RCC 7860 (cell line): Measurements from ENCODE around the gene PIK3R6.
"Not testable (repeated sequence)": the region's sequence is repeated elsewhere in the genome, so short reads cannot be mapped to it uniquely, and the experiment has no call there.

ENCODE experiments used
- DNase-seq: peaks from one replicate; pipeline ENCODE4 v3.0.0-alpha.2; 2015; ENCODE audit warnings: low spot score
- FAIRE-seq: peaks from 2 replicates; lab custom pipeline; 2012; peaks lifted over from hg19 to GRCh38; lab: Jason Lieb, UNC

PIK3R6 gene

GRCh38 chr17:8831234-8831849, 36.1 kb downstream of the PIK3R6 start:
- FAIRE-seq, result no peak
- DNase-seq, result no peak

DNA sequence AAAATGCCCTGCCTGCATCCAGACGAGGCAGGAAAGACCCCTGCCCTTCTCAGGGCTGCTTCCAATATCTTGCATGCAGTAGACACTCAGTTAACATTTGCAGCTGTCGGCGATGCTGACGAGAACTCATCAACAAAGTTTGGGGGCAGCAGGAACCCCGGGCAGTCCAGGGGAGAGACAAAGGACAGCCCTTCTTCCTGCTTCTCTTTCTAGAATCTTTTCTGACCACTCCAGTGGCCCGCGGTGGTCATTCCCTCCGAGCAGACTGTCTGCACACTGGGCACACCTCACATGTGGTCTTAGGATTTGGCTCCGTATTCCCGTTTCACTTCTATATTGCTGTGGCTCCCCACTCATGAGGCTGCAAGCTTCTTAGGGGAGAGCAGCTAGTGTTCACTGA, 37.3 kb downstream of the PIK3R6 start:
- no peak for DNase-seq
- FAIRE-seq, result no peak

DNA sequence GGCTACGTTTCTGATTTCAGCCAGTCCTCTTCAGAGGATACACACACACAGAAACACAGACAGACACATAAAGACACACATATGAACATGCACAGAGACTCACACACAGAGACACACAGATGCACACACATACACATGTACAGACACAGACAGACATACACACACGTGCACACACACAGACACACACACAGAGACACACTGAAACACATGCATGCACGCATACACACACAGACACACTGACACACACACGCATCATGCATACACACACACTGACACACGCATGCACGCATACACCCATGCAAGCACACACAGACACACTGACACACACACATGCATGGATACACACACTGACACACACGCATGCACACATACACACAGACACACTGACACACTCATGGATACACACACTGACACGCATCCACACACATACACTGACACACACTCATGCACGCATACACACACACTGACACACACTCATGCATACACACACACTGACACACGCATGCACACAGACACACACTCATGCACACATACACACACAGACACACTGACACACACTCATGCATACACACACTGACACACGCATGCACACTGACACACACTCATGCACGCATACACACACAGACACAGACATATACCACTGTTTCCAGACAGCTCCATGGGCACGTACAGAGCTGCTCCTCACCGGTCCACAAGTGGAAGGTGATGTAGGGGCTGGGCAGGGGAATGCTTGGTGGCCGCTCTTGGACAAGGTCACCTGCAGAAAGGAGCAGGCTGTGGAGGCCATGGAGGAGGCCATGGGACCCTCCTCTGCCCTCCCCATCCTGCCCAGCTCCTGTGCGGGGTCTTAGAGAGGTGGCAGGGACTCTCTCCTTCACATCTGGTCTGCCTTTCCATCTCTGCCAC, 38.2 kb downstream of the PIK3R6 start:
- DNase-seq (no peak), FAIRE-seq (no peak)

- no peak for FAIRE-seq
These were observed 39.0 kb downstream of the PIK3R6 start for GRCh38 chr17:8828517-8828875.

GRCh38 chr17:8826808-8827435, 40.6 kb downstream of the PIK3R6 start:
- DNase-seq, result no peak

More at GRCh38 chr17:8828517-8828875, 39.0 kb downstream of the PIK3R6 start:
- no peak for DNase-seq

GRCh38 chr17:8825802-8826201, 41.7 kb downstream of the PIK3R6 start:
- FAIRE-seq, result no peak
- DNase-seq, result no peak

More at GRCh38 chr17:8826808-8827435, 40.6 kb downstream of the PIK3R6 start:
- FAIRE-seq, result no peak

DNA sequence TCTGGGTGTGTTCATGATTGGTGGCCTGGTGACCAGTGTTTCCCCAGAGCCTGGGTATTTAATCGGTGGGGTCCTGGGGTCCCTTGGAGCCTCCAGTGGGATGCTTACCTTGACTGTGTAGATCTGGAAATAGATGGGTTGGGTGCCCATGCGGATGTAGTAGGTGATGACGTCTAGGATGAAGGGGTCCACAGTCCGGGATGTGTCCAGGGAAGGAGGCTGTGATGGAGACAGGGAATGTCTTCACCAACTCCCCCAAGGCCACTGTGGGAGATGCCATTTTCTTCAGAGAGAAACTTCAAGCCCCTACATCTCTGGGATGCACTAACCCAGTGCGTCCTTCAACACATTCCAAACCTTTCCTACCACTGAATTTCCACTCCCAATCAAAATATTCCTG, 44.2 kb downstream of the PIK3R6 start:
- DNase-seq, result no peak
- no peak for FAIRE-seq

GRCh38 chr17:8822401-8823035, 45.0 kb downstream of the PIK3R6 start:
- FAIRE-seq (no peak), DNase-seq (no peak)

DNA sequence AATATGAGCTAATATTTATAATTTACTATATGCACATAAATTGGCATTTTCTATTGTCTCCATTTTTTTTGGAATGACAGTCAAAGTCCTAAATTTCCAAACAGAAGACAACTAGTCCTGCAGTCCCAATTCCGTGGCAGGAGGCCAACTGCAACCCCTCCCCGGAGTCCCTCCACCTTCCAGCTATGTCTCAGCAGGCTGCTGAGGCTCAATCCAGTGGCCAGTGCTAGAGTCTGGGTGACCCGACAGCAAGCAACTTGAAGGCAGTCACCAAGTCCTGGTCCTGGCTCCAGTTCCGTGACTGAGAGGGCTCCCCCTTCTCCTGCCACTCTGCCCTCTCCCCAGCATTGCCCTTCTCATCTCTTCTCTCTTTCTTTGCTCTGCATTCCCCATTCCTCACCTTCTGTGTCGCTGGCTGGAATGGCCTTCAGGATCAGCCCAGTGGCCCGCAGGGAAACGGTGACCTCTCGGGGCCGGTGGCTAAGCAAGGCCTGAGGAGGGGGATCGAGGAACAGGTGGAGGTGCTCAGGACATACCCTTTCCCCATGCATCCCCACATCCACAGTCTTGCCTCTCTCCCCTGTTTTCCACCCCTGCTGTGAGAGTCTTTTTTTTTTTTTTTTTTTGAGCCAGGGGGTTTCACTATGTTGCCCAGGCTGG, 45.9 kb downstream of the PIK3R6 start:
- DNase-seq (no peak), FAIRE-seq (no peak)

DNA sequence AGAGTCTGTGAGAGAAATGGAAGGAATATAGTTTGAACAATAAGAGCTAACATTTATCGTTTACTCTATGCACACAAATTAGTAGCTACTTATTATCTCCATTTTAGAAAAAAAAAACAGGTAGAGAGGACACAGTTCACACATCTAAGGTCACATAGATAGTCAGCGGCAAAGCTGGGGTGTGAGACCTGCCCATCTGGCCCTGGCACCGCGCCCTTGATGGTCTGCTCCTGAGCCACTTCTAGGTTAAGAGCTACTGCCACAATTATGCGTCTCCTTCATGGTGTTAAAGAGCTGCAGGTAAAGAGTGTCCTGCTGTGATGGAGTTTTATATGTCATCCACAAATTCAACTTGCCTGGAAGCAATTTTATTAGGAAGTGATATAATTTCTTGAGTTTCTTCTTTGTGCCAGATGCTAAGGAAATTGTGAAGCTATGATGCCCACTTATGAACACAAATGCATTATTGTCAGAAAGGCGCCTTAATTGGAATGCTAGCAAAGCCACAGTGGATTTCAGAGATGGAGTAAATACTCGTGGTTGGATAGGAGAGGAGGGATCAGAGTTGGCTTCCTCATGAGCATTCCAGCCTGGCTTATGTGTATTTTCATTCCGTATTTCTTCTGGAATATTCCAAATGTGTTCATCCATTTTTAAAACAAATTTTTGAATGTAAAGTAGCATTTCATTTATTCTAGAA, 47.0 kb downstream of the PIK3R6 start:
- FAIRE-seq, result no peak
- no peak for DNase-seq

DNA sequence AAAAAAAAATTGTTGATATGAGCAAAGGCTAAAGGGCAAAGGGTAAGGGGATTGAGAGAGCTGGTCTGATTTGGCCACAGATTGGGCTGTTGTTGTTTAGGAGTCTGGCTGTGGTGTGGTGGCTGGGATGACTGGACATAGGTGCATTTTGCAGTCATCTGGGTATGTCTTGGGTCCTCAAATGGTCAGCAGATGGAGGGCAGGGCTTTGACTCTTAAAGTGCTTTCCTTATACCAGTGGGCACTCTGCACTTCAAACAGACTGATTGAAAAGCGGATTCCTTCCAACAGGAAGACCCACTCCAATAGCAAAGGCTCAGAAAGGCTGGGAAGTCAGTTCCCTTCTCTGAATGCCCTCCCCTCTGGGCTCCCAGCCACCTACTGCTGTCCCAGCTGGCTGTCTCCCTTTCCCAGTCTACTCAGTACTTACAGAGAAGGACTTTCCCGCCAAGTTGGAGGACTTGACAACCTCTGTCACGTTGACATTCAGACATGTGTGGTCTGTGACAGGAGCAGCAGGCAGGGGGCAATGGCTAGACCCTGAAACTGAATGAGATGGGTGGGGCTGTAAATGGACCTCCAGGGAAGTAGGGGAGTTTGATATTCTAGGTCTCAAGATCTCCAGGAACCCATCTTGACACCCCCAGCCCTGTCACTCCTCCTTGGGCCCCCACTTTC, 48.7 kb downstream of the PIK3R6 start:
- no peak for FAIRE-seq
- DNase-seq, result no peak

GRCh38 chr17:8818047-8818446, 49.4 kb downstream of the PIK3R6 start:
- no peak for FAIRE-seq

GRCh38 chr17:8806926-8807550, 60.4 kb downstream of the PIK3R6 start:
- FAIRE-seq (no peak), DNase-seq (no peak)

More at GRCh38 chr17:8818047-8818446, 49.4 kb downstream of the PIK3R6 start:
- no peak for DNase-seq

- FAIRE-seq, result no peak
These were observed 61.1 kb downstream of the PIK3R6 start for GRCh38 chr17:8806253-8806925.

DNA sequence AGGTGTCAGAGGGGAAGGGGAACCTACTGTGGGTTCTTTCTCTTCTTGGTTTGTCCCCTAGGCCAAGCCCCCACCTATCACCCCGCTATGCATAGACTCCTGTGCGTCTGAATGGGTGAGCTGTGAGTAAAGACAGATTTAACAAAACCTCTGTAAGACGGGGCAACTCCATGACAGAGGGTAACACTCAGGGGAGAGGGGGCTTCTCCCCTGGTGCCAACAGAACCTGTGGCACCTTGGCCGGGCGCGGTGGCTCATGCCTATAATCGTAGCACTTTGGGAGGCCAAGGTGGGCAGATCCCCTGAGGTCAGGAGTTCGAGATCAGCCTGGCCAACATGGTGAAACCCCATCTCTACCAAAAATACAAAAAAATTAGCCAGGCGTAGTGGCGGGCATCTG, 62.1 kb downstream of the PIK3R6 start:
- FAIRE-seq, DNase-seq: not testable (repeated sequence)

More at GRCh38 chr17:8806253-8806925, 61.1 kb downstream of the PIK3R6 start:
- no peak for DNase-seq

DNA sequence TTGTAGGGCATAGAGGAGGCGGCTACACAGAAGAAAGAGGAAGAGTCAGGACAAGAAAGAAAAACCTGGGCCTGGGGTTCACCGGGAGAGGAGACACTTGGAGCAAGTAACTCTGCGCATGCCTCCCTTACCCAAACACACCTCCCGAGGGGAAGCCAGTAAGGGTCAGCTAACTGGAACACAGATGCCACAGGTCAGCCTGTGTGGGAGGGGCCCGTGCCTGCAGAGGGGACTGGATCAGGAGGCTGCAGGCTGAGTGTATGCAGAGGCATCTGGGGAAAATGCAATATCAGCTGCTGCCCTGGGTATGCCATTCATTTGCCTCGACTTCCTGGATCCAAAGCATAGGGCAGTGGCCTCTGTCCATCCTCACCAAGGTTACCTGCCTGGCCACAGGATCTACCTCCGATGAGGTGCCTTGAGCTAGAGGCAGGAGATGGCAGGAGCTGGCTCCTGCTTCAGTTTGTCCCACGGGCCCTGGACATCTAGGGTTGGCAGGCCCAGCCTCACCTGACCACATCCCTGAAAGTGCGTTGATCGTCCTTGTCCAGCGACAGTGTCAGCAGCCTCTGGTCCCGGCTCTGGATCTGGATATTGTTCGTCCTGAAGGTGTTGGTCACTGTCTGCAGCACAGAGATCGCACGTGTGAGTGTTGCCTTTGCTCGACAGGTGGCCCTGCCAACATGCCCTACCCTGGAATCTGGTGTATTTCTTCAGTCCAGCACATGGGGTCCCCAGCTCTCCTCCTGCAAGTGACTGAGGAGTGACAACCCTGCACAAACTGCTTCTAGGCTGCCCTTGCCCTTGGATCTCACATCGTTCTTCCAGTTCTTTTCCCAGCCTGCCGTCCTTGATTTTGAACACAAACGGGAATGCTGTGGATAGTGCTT, 63.7 kb downstream of the PIK3R6 start:
- FAIRE-seq (no peak), DNase-seq (no peak)

DNA sequence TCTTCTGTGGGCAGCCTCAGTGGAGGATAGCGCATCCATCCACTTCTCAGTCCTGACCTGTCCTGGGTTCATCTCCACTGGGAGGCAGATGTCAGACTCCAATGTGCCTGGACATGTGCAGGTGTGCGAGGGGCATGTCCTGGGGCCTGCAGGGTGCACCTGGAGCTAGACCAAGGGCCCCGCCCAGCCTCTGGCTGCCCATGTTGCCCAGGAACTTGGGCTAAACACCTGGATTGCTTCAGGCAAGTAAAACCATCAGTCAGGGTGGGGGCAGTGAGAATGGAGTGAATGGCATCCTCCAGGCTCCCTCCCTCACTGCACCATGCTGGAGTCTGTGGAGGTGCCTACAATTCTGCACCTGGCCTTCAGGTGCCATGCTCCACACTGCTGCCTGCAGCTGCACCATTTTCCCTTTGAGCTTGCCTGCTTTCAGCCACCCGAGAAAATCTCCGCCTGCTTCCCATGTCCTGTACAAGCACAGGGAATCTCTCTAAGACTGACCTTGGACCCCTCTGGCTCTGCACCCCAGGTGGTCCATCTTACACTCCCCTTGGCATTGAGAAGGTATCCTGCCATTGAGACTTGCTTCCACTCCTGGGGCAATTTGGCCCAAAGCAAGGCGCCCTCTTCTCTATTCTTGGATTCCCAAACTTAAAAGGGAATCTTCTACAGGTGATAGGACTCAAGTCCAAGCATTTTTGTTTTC, 66.2 kb downstream of the PIK3R6 start:
- DNase-seq (no peak), FAIRE-seq (no peak)
